ENCODE measurements around the gene ZNF628.

Gene ZNF628

GRCh38 chr19:55502197-55502952 is 26.0 kb downstream of the ZNF628 start:
- no peak for DNase-seq

- DNase-seq: no peak
Observed at GRCh38 chr19:55503157-55503501, 26.7 kb downstream of the ZNF628 start.

GRCh38 chr19:55503502-55504251 is 27.3 kb downstream of the ZNF628 start:
- DNase-seq: peak; percentile 75 to 87

- no peak for DNase-seq
Observed at GRCh38 chr19:55504252-55504603, 27.8 kb downstream of the ZNF628 start.

GRCh38 chr19:55504981-55505380 is 28.6 kb downstream of the ZNF628 start:
- DNase-seq: no peak

- no peak for DNase-seq
Observed at GRCh38 chr19:55508120-55508519, 31.7 kb downstream of the ZNF628 start.

GRCh38 chr19:55516878-55517620 is 40.6 kb downstream of the ZNF628 start:
- DNase-seq: peak; percentile 82 to 84

GRCh38 chr19:55519451-55520311 is 43.3 kb downstream of the ZNF628 start:
- DNase-seq: no peak

GRCh38 chr19:55520691-55521292 is 44.4 kb downstream of the ZNF628 start:
- no peak for DNase-seq

- no peak for DNase-seq
Observed at GRCh38 chr19:55525289-55526101, 49.1 kb downstream of the ZNF628 start.

- DNase-seq: no peak
Observed at GRCh38 chr19:55526216-55527196, 50.1 kb downstream of the ZNF628 start.

- no peak for DNase-seq
Observed at GRCh38 chr19:55527197-55528029, 51.0 kb downstream of the ZNF628 start.

GRCh38 chr19:55528030-55528803 is 51.8 kb downstream of the ZNF628 start:
- DNase-seq: no peak

- DNase-seq: no peak
Observed at GRCh38 chr19:55529636-55530234, 53.3 kb downstream of the ZNF628 start.

- no peak for DNase-seq
Observed at GRCh38 chr19:55530996-55531395, 54.6 kb downstream of the ZNF628 start.
